ENCODE results near the gene ARL6IP1.

The ARL6IP1 gene

DNA sequence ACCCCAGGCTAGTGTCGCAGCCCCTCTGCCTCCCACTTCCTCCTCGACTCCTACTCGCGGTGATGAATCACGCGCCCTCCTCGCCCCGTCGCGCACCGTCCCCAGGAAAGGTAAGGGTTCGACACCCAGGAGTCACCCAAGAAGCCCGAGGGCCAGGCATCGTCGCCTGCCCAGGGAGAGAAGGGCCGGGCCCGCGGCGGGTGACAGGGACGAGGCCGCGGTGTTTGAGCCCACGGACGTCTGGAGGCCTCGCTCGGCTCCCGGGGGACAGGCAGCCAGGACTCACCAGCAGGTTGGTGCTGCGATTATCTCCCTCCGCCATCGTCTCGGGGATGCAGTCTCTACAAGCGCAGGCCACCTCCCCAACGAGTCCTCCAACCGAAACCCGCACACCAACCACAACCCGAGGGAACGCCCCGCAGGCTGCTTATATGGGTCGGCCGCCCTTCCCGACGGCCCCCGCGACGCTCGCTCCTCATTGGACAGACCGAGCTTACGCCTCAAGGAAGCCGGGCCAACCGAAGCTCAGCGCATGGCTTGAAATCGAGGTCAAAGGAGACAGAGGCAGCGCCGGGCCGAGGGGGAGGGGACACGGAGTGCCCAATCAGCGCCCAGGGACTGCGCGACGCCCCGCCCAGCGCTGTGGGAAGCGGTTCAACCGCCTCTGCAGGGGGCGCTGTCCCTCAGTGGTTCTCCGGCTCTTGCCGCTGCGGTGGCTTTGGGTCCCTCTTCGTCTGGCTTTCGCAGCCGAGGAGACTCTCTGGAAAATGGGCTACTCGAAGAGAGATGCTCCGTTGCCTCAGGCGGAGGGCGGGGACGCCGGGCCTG lies at the start of gene ARL6IP1:
ARL6IP1 (minus strand) TSS at position 405 of the 828 bp plus-strand sequence; CDS start at position 322, 83 bp downstream.
- peak; percentile 87 to 100 (median 98) for DNase-seq

DNA sequence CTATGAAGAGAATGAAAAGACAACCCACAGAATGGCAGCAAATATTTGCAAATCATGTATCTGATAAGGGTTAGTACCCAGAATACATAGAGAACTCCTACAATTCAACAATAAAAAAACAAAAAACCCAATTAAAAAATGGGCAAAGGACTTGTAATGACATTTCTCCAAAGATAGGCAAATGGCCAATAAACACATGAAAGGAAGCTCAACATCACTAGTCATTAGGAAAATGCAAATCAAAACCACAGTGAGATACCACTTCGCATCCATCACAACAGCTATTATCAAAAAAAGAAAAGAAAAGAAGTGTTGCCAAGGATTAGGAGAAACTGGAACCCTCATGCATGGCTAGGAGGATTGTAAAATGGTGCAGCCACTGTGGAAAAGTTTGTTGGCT lies 45.1 kb upstream of the ARL6IP1 start:
- DNase-seq = no peak

DNA sequence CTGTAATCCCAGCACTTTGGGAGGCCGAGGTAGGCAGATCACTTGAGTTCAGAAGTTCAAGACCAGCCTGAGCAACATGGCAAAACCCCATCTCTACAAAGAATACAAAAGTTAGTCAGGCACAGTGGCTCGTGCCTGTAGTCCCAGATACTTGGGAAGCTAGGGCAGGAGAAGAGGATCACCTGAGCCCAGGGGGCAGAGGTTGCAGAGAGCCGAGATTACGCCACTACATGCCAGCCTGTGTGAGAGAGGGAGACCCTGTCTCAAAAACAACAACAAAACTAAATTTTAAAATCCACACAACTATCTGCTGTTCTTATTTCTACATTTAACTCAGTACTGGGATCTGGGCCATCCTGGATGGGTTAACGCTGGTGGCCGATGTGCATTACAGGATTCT lies 41.2 kb upstream of the ARL6IP1 start:
- no peak for DNase-seq

DNA sequence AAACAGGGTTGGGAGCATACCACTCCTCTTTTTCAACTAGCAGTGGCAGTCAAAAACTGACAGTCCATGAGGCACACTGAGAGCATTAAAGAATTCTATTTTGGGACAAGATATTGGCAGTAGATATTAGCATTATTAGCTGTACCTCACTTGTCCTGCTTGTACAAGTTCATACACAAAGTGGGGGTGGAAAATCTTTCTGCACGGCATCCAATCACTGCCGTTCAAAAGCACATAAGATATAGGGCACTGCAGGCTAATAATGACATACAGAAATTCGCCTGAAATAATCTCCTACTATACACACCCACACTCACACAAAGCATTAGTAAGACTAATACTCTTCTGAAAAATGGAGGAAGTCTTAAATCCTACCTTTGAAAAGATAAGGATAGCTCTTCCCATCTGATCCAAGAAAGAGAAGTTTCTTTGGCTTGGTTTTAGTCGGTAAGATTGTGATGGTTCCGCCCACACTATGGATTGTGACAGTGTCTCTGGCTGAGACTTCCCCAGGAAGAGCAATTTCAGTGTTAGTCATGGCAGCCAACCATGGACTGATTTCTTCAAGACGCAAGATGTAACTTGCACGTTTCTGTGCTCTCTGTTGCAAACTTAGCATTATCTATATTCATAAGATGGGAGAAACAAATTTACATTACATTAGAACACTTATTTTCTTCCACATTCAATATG lies 40.6 kb upstream of the ARL6IP1 start:
- no peak for DNase-seq

DNA sequence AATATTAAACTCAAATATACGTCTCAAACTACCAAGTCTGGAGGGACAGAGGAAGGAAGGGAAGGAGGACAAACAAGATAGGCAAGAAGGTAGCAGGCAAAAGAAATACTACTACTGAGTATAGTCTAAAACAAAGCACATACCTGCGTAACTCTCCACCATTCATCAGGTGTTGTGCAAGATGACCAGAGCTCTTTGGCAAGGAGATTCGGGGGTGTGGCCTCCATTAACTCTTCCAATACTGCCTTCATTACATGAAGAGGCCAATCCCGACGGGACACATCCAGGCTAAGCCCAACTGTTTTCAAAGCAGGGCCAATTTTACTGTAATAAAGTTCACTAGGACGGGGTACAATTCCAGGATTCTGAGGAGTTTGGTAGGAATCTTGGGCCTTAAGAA lies 38.2 kb upstream of the ARL6IP1 start:
- DNase-seq = no peak

DNA sequence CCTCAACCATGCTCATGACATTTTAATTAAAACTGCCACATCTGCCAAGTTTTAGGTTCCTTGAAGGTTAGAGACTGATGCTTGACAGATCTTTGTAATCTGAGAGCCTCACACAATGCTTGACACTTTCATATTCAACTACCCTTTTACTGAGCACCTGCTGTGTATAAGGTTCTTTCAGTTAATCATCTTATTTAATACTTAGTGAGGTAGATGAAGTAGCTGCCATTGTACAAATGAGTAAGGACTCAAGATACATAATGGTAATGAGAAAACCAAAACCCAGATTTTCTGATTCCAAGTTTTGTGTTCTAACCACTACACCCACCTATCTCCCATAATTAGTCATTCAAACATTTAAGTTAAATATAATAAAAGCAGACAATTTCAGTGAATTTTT lies 35.4 kb upstream of the ARL6IP1 start:
- DNase-seq = no peak

DNA sequence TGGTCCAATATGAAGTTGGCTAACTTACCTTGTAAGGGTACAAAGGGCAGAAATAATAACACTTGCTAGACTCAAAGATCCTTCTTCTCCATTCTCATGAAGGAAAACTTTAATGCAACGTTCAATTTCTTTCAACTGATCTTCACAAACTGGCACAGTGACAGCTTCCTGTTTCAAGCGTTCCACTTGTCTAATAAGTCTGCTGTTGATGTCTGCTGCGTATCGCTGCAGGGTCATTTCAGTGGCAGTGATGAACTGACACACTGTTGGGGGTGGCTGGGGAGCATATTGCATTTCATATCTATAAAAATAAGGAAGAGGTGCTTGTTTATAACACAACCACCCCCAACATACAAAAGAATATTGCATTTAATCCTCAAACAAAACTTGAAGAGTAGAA lies 33.5 kb upstream of the ARL6IP1 start:
- DNase-seq = no peak

DNA sequence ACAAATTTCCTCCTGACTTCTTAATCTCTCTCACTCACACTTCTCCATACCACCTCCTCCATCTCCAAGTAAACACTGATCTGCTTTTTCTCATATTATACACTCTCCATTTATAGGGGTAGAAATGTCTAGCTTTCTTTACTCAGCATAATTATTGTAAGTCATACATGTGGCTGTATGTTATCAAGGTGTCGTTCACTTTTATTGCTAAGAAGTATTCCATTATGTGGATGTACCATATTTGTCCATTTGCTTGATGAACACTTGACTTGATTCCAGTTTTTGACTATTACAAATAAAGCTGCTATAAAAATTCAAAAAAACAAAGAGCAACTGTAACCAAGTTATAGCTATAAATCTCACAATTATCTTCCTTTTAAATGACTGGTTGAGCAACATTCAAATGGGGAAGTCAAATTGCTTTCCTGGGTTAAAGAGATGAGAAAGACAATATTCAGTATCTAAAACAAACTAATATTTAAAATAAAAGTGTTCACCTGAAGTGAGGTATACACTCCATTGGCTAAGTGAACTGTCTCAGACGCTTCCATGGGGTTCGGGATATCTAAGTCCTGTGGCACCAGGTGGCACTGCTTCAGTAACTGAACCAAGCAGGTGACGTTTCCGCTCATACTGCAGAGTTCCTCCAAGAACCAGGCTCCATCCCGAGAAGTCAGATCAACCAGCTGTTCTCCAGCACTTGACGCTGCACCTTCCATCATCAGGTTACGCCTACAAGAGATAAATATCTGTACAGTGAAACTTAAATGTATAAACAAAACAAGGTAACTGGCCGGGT lies 32.6 kb upstream of the ARL6IP1 start:
- DNase-seq = no peak

DNA sequence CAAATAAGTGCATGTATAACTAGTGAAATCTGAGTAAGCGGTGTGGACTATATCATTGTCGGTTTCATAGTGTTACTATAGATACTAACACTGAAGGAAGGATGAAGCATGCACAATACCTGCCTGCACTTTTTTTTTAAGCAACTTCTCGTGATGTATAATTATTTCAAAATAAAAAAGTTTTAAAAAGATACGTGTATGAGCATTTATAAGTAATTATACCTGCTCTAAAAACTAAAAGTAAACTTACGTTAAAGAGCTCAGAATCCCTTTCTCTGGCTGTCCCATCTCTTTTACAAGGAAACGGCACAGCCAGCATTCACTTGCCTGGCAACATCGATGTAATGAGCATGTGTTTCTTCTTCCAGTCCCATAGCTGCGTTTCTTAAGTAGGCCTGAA lies 31.3 kb upstream of the ARL6IP1 start:
- DNase-seq = no peak

DNA sequence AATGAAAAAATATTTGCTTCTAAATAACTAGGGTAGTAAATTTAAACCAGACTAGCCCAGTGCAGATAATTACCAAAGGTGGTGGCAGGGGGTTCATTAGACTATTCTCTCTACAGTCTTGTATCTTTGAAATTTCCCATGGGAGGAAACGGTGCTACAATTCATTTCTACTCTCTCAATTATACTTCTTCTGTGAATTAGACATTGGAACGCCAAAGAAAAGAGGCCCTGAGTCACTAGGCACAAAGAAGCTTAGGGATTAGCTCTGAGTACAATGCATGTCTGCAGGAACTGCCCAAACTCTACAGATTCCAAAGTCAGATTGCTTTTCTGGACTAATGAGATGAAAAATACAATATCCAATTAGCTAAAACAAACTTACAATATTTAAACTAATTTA lies 30.7 kb upstream of the ARL6IP1 start:
- no peak for DNase-seq

DNA sequence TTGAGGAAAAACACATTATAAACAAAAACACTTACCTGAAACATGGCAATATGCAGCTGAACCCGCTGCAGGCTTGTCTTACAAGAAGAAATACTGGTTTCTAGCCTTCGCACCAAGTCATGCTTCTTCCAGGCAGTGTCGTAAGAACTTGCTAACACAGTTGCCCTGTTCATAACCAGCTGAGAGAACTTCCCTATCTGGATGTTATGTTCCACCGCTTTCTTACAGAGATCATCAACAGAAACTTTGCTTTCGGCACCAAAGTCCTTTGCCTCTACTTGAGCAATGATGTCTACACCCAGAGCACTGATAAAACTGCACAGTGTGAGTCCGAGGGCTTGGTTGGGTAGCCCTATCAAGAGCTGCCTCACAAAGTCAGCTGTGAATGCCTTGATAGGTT lies 27.9 kb upstream of the ARL6IP1 start:
- no peak for DNase-seq

DNA sequence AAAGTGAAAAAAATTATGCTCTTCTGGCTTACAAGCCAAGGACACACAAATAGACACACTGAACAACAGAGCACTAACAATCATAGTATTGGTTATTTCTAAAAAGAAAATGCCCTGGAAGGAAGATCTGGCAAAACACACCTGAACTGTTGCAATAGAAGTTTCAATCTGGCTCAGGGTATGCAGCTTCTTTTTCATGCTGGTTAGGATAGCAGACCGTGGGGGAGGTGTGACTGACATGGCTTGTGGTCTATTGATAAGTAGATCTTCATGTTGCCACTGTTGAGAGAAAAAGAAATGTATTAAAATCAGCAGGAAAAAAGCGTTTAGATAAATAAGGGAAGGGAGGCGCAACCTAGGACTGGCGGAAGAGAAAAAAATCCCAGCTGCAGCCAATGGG lies 26.5 kb upstream of the ARL6IP1 start:
- no peak for DNase-seq

DNA sequence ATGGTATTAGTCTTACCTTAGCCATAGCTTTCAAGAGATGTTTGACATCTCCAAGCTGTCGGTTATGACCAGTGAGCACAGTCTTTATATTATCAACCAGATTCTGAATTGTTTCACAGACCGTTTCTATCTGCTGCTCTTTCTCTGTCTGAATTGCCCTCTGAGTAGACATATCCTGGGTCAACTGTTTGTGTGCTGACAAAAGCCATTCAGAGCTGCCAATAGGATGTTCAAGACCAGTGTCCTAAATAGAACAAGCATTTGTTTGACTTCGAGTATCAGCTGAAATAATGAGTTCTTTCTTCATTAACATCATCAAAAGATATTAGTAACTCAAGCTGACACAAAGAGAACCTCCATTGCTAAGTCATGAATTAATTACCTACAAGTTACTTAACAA lies 14.9 kb upstream of the ARL6IP1 start:
- peak in 10 of 56 donors; percentile 1 to 51 (median 17) for DNase-seq

DNA sequence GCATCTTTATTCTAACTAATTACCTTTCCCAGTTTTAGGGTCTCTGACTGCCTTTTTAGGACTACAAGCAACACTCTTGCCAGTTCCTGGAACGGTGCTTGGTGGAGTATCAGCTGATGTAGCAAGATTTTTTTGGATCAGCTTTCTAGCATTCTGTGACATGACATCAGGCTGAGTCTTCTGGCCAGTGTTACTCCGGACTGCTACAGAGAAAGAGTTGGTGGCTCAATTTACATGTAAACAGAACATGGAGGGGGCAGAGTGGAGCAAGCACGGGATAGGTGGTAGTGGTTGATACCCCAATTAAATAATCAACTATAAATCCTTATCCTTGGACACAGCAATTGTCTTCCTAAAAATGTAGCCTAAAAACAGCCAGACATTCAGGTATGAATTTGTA lies 10.6 kb upstream of the ARL6IP1 start:
- DNase-seq = no peak

DNA sequence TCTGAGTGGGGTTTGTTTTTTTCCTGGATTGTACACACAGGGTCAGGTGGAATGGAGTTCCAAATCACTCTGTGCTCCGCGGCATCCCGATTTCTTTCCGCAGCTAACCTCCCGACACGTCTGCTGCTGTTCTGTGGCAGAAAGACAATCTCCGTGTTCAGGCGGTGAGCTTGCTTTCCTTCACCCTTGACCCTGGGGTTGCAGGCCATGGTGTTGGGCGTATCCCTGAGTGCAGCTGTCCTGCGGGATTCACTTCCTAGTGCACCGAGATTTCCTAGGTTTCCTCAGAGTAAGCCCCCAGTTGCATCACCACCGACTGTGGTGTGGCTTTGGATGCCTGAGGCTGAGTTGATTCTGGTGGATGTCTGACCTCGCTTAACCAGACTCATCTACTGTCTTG lies 7.8 kb upstream of the ARL6IP1 start:
- no peak for DNase-seq

DNA sequence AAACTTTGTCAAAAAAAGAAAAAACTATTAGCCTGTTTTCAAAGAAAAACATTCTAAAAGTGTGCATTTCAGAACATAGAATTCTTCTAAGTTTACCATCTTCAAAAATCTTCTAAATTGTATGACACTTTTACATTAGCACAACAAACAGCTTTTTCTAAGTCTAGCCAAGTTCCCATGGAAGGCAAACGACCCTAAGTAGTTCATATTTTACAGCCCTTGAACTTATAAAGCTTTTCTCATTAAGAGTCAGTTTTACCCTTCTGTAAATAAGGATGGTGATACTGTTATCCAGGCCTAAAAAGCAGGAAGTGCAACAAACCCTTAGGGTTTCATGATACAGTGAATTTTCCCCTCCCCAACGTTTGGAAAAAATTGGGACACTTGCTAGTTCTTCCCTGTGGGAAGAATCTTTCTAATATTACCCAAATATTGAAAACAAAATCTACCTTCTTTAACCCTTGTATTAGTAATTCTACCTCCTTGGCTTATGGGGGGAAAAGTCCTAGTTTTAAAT lies 4.0 kb upstream of the ARL6IP1 start:
- DNase-seq = no peak

DNA sequence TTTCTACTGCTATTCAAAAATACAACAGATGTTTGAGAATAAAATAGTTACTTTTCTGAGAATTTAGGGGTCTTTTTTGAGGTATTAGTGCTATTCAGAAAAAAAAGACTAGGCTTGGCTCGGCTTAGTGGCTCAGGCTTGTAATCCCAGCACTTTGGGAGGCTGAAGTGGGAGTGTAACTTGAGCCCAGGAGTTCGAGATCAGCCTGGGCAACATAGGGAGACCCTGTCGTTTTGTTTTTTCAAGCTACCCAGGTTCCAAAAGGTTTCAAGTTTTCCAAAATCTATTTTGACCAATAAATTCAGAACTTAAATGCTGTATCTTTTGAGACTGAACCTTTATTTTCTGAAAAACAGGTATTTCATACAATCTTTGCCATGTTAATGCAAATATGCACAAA lies 3.2 kb upstream of the ARL6IP1 start:
- DNase-seq = no peak

DNA sequence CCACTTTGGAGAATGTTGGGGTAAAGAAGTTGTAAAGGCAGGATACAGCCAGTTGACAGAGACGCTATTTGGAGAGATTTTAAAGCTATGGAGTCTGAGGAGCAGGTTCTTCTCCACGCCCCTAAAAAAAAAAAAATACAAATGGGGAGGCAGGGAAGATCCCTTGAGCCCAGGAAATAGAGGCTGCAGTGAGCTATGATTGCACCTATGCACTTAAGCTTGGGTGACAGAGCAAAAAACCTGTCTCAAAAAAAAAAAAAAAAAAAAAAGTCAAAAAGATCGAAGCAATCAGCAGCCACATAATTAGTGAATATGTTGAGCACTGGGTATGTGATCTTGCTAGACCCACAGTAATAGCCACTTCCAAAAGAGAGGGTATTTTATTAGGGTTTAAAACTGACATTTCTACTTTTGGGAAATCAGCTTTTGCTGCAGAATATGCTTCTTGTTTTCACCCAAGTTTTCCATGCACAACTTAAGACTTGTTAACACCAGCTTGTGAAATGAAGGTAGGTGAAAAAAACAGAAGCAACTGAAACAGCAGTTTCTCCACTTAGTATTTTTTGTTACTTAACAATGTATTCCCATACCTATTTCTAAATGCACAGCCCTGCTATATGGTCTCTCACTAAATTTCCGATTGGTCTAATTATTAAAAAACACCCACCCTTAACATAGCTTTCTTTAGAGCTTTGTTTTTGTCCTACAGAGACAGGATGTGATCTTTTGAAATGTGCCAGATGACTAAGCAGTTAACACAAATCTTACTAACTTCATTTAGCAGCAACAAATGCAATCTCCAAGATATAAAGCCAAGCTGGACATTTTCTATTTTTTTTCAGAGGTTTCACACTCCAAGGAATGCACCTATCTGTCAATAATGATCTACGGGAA lies 2.5 kb upstream of the ARL6IP1 start:
- DNase-seq = no peak

DNA sequence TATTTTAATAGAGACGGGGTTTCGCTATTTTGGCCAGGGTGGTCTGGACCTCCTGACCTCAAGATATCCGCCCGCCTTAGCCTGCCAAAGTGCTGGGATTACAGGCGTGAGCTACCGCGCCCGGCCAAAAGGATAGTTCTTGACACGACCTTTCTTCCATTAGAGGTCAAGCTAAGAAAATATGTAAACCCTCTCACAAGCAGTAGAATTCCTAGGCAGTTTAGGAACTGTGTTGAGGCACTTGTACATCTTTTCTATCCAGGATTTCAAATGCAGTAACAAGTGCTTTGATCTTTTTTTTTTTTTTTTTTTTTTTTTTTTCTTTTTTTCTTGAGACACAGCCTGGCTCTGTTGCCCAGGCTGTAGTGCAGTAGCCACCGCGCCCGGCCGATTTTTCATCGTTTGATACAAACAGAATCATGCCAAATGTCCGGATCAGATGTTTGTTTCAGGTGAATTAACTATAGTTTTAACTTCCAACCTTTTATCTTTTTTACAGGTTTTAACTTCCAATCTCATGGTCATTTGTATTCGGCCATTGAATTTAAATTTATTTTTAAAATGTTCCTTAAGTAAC lies 1.5 kb upstream of the ARL6IP1 start:
- DNase-seq = no peak

DNA sequence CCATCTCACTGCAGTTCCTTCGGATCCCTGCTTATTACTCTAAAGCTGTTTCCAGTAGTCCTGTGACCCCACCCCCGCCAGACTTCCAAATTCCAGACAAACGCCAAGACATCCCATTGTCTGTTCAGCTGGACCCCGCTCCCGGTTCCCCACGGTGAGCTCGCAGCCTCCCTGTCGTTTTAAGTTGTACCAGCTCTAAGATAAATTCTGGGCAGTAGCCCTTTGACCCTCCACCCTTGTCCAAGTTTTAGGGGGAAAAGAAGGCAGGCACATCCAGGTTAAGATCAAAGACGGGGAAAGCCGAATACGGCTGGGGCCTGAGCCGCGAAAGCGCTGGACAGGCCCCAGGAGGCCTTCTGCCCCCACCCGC lies 589 bp downstream of the ARL6IP1 start:
- peak in 5 of 56 donors; percentile 3 to 52 (median 39) for DNase-seq

DNA sequence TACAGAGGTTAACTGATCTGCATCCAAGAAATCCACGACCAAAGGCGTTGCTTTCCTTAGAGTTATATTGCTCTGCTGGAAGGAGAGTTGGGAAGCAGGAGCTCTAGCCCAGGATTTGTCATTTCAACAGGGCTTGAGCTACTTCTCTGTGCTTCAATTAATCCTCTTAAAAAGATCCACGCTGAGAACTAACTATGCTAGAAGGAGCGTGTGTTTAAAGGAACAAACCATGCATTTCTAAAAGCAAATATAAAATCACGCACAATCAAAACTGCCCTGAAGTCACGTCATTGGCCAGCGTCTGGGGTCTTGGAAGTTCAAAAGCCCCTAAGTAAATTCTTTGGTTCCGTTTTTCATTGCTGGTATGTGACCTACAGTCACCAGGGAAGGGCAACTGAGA lies 1.1 kb downstream of the ARL6IP1 start:
- DNase-seq = no peak
